PC-9 (cell line): Measurements from ENCODE around the gene C4orf51. TPM values are rescaled to one million over a fixed set of nuclear protein-coding genes. Genes with fewer than 3 reads are reported as not detected.
A peak's percentile ranks its signal among the peaks of the same experiment; 100 is the strongest.

Experiments
- BruUV-seq: library from RNA; stranded (reverse); fragments of 400-500 nt; replicated peaks from 2 replicates; lab custom pipeline; 2021; lab: Mats Ljungman, UMichigan
- CTCF ChIA-PET: fragments of 300-600 bp; sonication (Branson Sonifier 250); formaldehyde crosslinking; loops from one replicate; lab custom pipeline; 2022; ENCODE audit warnings: antibody characterized with exemption; lab: Charles Lee
- POLR2A ChIA-PET: fragments of 300-600 bp; sonication (Branson Sonifier 250); formaldehyde crosslinking; loops from one replicate; lab custom pipeline; 2022; ENCODE audit warnings: antibody characterized with exemption; ENCODE audit not compliant: unreplicated experiment; lab: Charles Lee
- DNase-seq, 2 experiments: peaks; one replicate each; pipeline versions ENCODE4 v3.0.0 to v3.0.0-alpha.2; 2015 to 2022; ENCODE audit warnings: mixed read lengths in 1 of 2
- H2AFZ ChIP-seq: fragments of 200-600 bp; sonication (generic); 2 replicates; pipeline ENCODE4 v1.8.1; 2017; ENCODE audit warnings: antibody characterized with exemption
- H3F3A ChIP-seq: fragments of 200-600 bp; sonication (generic); 2 replicates; pipeline ENCODE4 v1.8.1; 2017; ENCODE audit warnings: antibody characterized with exemption, mild to moderate bottlenecking, low read depth; ENCODE audit not compliant: insufficient read depth
- H3K27ac ChIP-seq: fragments of 200-600 bp; sonication (generic); 2 replicates; pipeline ENCODE4 v1.6.1; 2016; ENCODE audit warnings: mixed run types
- H3K27me3 ChIP-seq: fragments of 200-600 bp; sonication (generic); 2 replicates; pipeline ENCODE4 v1.6.1; 2016; ENCODE audit warnings: low read depth, mixed run types; ENCODE audit not compliant: insufficient read depth
- H3K36me3 ChIP-seq: fragments of 200-600 bp; sonication (generic); 2 replicates; pipeline ENCODE4 v1.6.1; 2016; ENCODE audit warnings: low read depth, mixed run types
- H3K4me1 ChIP-seq: fragments of 200-600 bp; sonication (generic); replicated peaks from 2 replicates; pipeline ENCODE4 v1.6.1; 2016; ENCODE audit warnings: mixed run types; ENCODE audit not compliant: insufficient read depth
- H3K4me2 ChIP-seq: fragments of 200-600 bp; sonication (generic); 2 replicates; pipeline ENCODE4 v1.6.1; 2017; ENCODE audit warnings: mixed run types
- H3K4me3 ChIP-seq: fragments of 200-600 bp; sonication (generic); 2 replicates; pipeline ENCODE4 v1.6.1; 2016; ENCODE audit warnings: mixed run types
- H3K79me2 ChIP-seq: fragments of 200-600 bp; sonication (generic); 2 replicates; pipeline ENCODE4 v1.6.1; 2017; ENCODE audit warnings: low read depth, mixed run types
- H3K9me2 ChIP-seq: fragments of 200-600 bp; sonication (generic); 2 replicates; pipeline ENCODE4 v1.8.1; 2017; ENCODE audit warnings: mild to moderate bottlenecking; ENCODE audit not compliant: insufficient read depth
- H3K9me3 ChIP-seq: fragments of 200-600 bp; sonication (generic); 2 replicates; pipeline ENCODE4 v1.8.1; 2016; ENCODE audit warnings: low read depth; ENCODE audit not compliant: insufficient read depth
- H4K20me1 ChIP-seq: fragments of 200-600 bp; sonication (generic); 2 replicates; pipeline ENCODE4 v1.8.1; 2017; ENCODE audit not compliant: insufficient read depth
- CTCF ChIP-seq: fragments of 200-600 bp; sonication (generic); conservative IDR thresholded peaks from 2 replicates; pipeline ENCODE4 v1.6.1; 2017; ENCODE audit warnings: mixed run types, antibody characterized with exemption, mild to moderate bottlenecking, moderate library complexity
- EZH2 ChIP-seq: fragments of 200-600 bp; sonication (generic); IDR thresholded peaks from 2 replicates; pipeline ENCODE4 v1.8.0; 2017; ENCODE audit warnings: antibody characterized with exemption, low read depth
- intact Hi-C: fragments of 100-400 bp; cut with micrococcal nuclease; formaldehyde crosslinking; loops from one replicate; pipeline ENCODE4 v1.10.0; 2022; ENCODE audit not compliant: unreplicated experiment
- total RNA-seq: library from RNA; stranded (reverse); gene quantifications from 2 replicates; pipeline ENCODE4 v1.2.3, GENCODE V29; 2021

The C4orf51 gene
- total RNA-seq, 1 experiment from 2014 or later = not detected

GRCh38 chr4:145665773-145666172 is 14.2 kb upstream of the C4orf51 start:
- Histone ChIP-seq H3K9me2 (no peaks in the 10 kb centered on the region), H3K4me3 (no peak overlapping the region), H3K4me2 (no peak overlapping the region), H3K9me3 (no peaks in the 10 kb centered on the region), H3K27ac (no peak overlapping the region), H3F3A (no peaks in the 10 kb centered on the region), H3K27me3 (no peaks in the 10 kb centered on the region), H3K36me3 (no peaks in the 10 kb centered on the region), H3K79me2 (no peaks in the 10 kb centered on the region), H3K4me1 (no peaks in the 10 kb centered on the region), H4K20me1 (no peaks in the 10 kb centered on the region), H2AFZ (no peak overlapping the region)
- no peak for DNase-seq
- CTCF ChIA-PET = no interaction called here
- no TSS peak for BruUV-seq
- intact Hi-C loops = no loop called here
- TF ChIP-seq CTCF (no peak), EZH2 (no peak)
- POLR2A ChIA-PET = no interaction called here

GRCh38 chr4:145670422-145670821 is 9.5 kb upstream of the C4orf51 start:
- TF ChIP-seq CTCF (no peak), EZH2 (no peak)
- no TSS peak for BruUV-seq
- Histone ChIP-seq H3K4me2 (no peak overlapping the region), H3K4me1 (no peaks in the 10 kb centered on the region), H3K27ac (no peak overlapping the region), H3K9me3 (no peaks in the 10 kb centered on the region), H3K79me2 (no peaks in the 10 kb centered on the region), H4K20me1 (no peaks in the 10 kb centered on the region), H3K27me3 (no peaks in the 10 kb centered on the region), H3K4me3 (no peak overlapping the region), H3F3A (no peaks in the 10 kb centered on the region), H3K9me2 (no peaks in the 10 kb centered on the region), H3K36me3 (no peaks in the 10 kb centered on the region), H2AFZ (no peak overlapping the region)
- POLR2A ChIA-PET = no interaction called here
- intact Hi-C loops = no loop called here
- DNase-seq = no peak
- CTCF ChIA-PET = no interaction called here

GRCh38 chr4:145679520-145679919 is 426 bp upstream of the C4orf51 start:
- H3K4me1 ChIP-seq = peaks cover 20% of the 10 kb centered on the region
- no peaks in the 10 kb centered on the region for H3K9me3 ChIP-seq
- no peaks in the 10 kb centered on the region for H3K36me3 ChIP-seq
- H3F3A ChIP-seq = peaks cover 13% of the 10 kb centered on the region; the same call in 1 of the 2 replicates
- H3K27ac ChIP-seq = peak overlapping the region; percentile 60
- H3K4me3 ChIP-seq = no peak overlapping the region
- ChIA-PET POLR2A (interaction anchor here (0.5 to 0.7 kb wide), 3 partner anchors 10 to 196 kb away, joined by 3 to 5 read pairs (median 3); no protein-coding TSS in a partner anchor), CTCF (no interaction called here)
- no peak for TF ChIP-seq EZH2
- no peak for TF ChIP-seq CTCF
- intact Hi-C loops = no loop called here
- BruUV-seq = no TSS peak
- no peaks in the 10 kb centered on the region for H3K79me2 ChIP-seq
- peak overlapping the region; percentile 62 for H3K4me2 ChIP-seq
- DNase-seq = peak; percentile 51 to 77
- no peaks in the 10 kb centered on the region for H3K27me3 ChIP-seq
- no peak overlapping the region for H2AFZ ChIP-seq
- no peaks in the 10 kb centered on the region for H4K20me1 ChIP-seq
- H3K9me2 ChIP-seq = no peaks in the 10 kb centered on the region
